SK-N-SH (cell line): Measurements from ENCODE around the gene CDH23. TPM values are rescaled to one million over a fixed set of nuclear protein-coding genes. Genes with fewer than 3 reads are reported as not detected.
A peak's percentile ranks its signal among the peaks of the same experiment; 100 is the strongest.

ENCODE experiments used
- CTCF ChIA-PET: fragments of 300-600, 350-600 bp; formaldehyde crosslinking; extraction: SDS; loops from one replicate; lab custom pipeline; 2021; lab: Yijun Ruan, JAX
- POLR2A ChIA-PET: fragments of 350-600 bp; sonication (Branson Sonifier 250); formaldehyde crosslinking; extraction: SDS; loops from one replicate; lab custom pipeline; 2020; ENCODE audit warnings: antibody characterized with exemption, inconsistent platforms; lab: Yijun Ruan, JAX
- DNase-seq: peaks from one replicate; pipeline ENCODE4 v3.0.0; 2012
- H2AFZ ChIP-seq: fragments of 200-600 bp; sonication (generic); 2 replicates; pipeline ENCODE4 v1.8.1; 2016; ENCODE audit warnings: antibody characterized with exemption, mild to moderate bottlenecking, low read depth
- H3F3A ChIP-seq: fragments of 200-600 bp; sonication (generic); replicated peaks from 2 replicates; pipeline ENCODE3; 2016; ENCODE audit warnings: antibody characterized with exemption, mild to moderate bottlenecking; ENCODE audit not compliant: insufficient read depth
- H3K27ac ChIP-seq, 2 experiments: fragments of 200-500 bp in 1 of 2; fragments of 200-600 bp in 1 of 2; sonication (Bioruptor generic) in 1 of 2; sonication (generic), shearing (Covaris generic) in 1 of 2; 2 replicates each; pipeline versions ENCODE4 v1.5.1 to v1.6.1; 2014 to 2016; ENCODE audit warnings: low read depth in 2 of 2, inconsistent platforms in 1 of 2, low read length in 1 of 2, mild to moderate bottlenecking in 1 of 2, mixed read lengths in 1 of 2
- H3K27me3 ChIP-seq: fragments of 200-600 bp; sonication (generic), shearing (Covaris generic); 2 replicates; pipeline ENCODE4 v1.6.1; 2016; ENCODE audit warnings: mixed run types; ENCODE audit not compliant: insufficient read depth
- H3K36me3 ChIP-seq, 2 experiments: fragments of 200-500 bp in 1 of 2; fragments of 200-600 bp in 1 of 2; sonication (Bioruptor generic) in 1 of 2; sonication (generic) in 1 of 2; replicated peaks in 1 of 2; 2 replicates each; pipeline versions ENCODE3 to v1.5.1; 2014 to 2016; ENCODE audit warnings: low read length in 1 of 2, mild to moderate bottlenecking in 1 of 2; ENCODE audit not compliant: insufficient read depth in 2 of 2, control insufficient read depth in 1 of 2
- H3K4me1 ChIP-seq, 2 experiments: fragments of 200-500 bp in 1 of 2; fragments of 200-600 bp in 1 of 2; sonication (Bioruptor generic) in 1 of 2; sonication (generic), shearing (Covaris generic) in 1 of 2; 2 replicates each; pipeline versions ENCODE4 v1.5.1 to v1.6.1; 2014 to 2016; ENCODE audit warnings: low read depth in 1 of 2, low read length in 1 of 2, mixed run types in 1 of 2; ENCODE audit not compliant: insufficient read depth in 2 of 2, control insufficient read depth in 1 of 2
- H3K4me2 ChIP-seq: fragments of 200-600 bp; sonication (generic), shearing (Covaris generic); 2 replicates; pipeline ENCODE4 v1.6.1; 2017; ENCODE audit warnings: mixed run types
- H3K4me3 ChIP-seq, 2 experiments: fragments of 200-500 bp in 1 of 2; fragments of 200-600 bp in 1 of 2; sonication (Bioruptor generic) in 1 of 2; sonication (generic), shearing (Covaris generic) in 1 of 2; 2 replicates each; pipeline versions ENCODE4 v1.5.1 to v1.8.1; 2014 to 2016; ENCODE audit warnings: low read depth in 2 of 2, inconsistent platforms in 1 of 2, low read length in 1 of 2, mild to moderate bottlenecking in 1 of 2, mixed read lengths in 1 of 2, moderate library complexity in 1 of 2
- H3K79me2 ChIP-seq: fragments of 200-600 bp; sonication (generic); 2 replicates; pipeline ENCODE4 v1.8.1; 2017; ENCODE audit warnings: mild to moderate bottlenecking; ENCODE audit not compliant: insufficient read depth
- H3K9ac ChIP-seq: fragments of 200-600 bp; sonication (generic); 2 replicates; pipeline ENCODE4 v1.6.1; 2017; ENCODE audit warnings: mixed run types
- H3K9me2 ChIP-seq: fragments of 200-600 bp; sonication (generic); 2 replicates; pipeline ENCODE4 v1.6.1; 2017; ENCODE audit warnings: mixed run types
- H3K9me3 ChIP-seq: fragments of 200-600 bp; sonication (generic); 2 replicates; pipeline ENCODE4 v1.6.1; 2017; ENCODE audit warnings: mixed run types, mild to moderate bottlenecking, moderate library complexity
- H4K20me1 ChIP-seq: fragments of 200-600 bp; sonication (generic); 2 replicates; pipeline ENCODE4 v1.6.1; 2017; ENCODE audit warnings: mild to moderate bottlenecking, mixed run types; ENCODE audit not compliant: insufficient read depth
- ELF1 ChIP-seq: IDR thresholded peaks from 2 replicates; pipeline ENCODE4 v1.4.0; 2012
- EP300 ChIP-seq, 2 experiments: IDR thresholded peaks; 2 replicates each; pipeline versions ENCODE4 v1.4.0 to v1.6.1; 2012; ENCODE audit warnings: borderline replicate concordance in 1 of 2, low read depth in 1 of 2, low read length in 1 of 2
- GABPA ChIP-seq: IDR thresholded peaks from 2 replicates; pipeline ENCODE4 v1.4.0; 2012; ENCODE audit warnings: low read depth, mild to moderate bottlenecking
- GATA2 ChIP-seq: sonication (generic); formaldehyde crosslinking; IDR thresholded peaks from 2 replicates; pipeline ENCODE4 v1.5.0; 2020; ENCODE audit warnings: mild to moderate bottlenecking, missing genetic modification reagents
- JUND ChIP-seq: IDR thresholded peaks from 2 replicates; pipeline ENCODE4 v1.4.0; 2012
- MXI1 ChIP-seq: IDR thresholded peaks from 2 replicates; pipeline ENCODE4 v1.6.1; 2012; ENCODE audit warnings: mild to moderate bottlenecking, low read depth, low read length, improper control_type of control experiment
- RAD21 ChIP-seq: IDR thresholded peaks from 2 replicates; pipeline ENCODE4 v1.6.1; 2012; ENCODE audit warnings: mild to moderate bottlenecking, low read length
- REST ChIP-seq: IDR thresholded peaks from 2 replicates; pipeline ENCODE4 v1.6.1; 2012; ENCODE audit warnings: mild to moderate bottlenecking, low read depth, low read length, moderate library complexity
- TEAD4 ChIP-seq: IDR thresholded peaks from 2 replicates; pipeline ENCODE4 v1.4.0; 2012; ENCODE audit warnings: mild to moderate bottlenecking, borderline replicate concordance; ENCODE audit not compliant: insufficient read depth
- YY1 ChIP-seq: IDR thresholded peaks from 2 replicates; pipeline ENCODE4 v1.4.0; 2012; ENCODE audit warnings: low read depth, mild to moderate bottlenecking
- WGBS: methylation state at CpG from one replicate; pipeline ENCODE4 v1.1.6; 2017; ENCODE audit warnings: low lambda C conversion rate; 5-methylcytosine and 5-hydroxymethylcytosine counted together
- polyA plus RNA-seq, 3 experiments: library from polyadenylated mRNA; depleted of rRNA; stranded (reverse); fragments of >200 nt; gene quantifications; 2 replicates each; pipeline ENCODE4 v1.2.3, GENCODE V29; 2012
- TF ChIP-seq, protein P1 (sequence below): IDR thresholded peaks from 2 replicates; pipeline ENCODE4; 2012

CDH23 gene
- polyA plus RNA-seq, 1 of the 3 experiments (the other 2 are of a cell fraction), result 0.03 TPM

DNA sequence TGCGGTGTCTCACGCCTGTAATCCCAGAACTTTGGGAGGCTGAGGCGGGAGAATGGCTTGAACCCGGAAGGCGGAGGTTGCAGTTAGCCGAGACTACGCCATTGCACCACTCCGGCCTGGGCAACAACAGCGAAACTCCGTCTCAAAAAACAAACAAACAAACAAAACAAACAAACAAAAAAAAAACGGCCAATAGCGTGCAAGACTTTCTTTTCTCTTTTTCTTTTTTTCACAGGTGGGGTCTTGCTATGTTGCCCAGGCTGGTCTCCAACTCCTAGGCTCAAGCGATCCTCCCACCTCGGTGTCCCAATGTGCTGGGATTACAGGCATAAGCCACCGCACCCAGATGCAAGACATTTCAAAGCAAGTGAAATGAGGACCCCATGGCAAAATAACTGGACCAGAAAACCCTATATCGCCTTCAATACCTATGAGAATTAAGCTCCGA is 452.8 kb downstream of the CDH23 start:
- Histone ChIP-seq H3K9me3 (no peaks in the 10 kb centered on the region), H3K4me3 (peak overlapping the region; percentile 87 to 96), H3K4me1 (peaks cover 18 to 24% of the 10 kb centered on the region in 2 experiments; a peak in 3 of 4 replicates), H3K9ac (peak overlapping the region; percentile 97; the same call in 1 of the 2 replicates), H3K79me2 (peaks cover 65% of the 10 kb centered on the region), H3K27me3 (no peaks in the 10 kb centered on the region), H3K9me2 (no peaks in the 10 kb centered on the region), H3F3A (no peaks in the 10 kb centered on the region), H3K36me3 (peaks cover 0 to 6% of the 10 kb centered on the region in 2 experiments), H4K20me1 (peaks cover 59% of the 10 kb centered on the region), H3K27ac (peak overlapping the region in 1 of 2 experiments; percentile 85; a peak in 1 of 4 replicates), H3K4me2 (peak overlapping the region; percentile 87), H2AFZ (no peak overlapping the region)
- no peak for DNase-seq
- CTCF ChIA-PET, result interaction anchor here (0.9 to 2.3 kb wide), 4 partner anchors 14 to 47 kb away, joined by 3 to 11 read pairs (median 4); no protein-coding TSS in a partner anchor
- POLR2A ChIA-PET, result no interaction called here
- TF ChIP-seq REST, result no peak
- TF ChIP-seq RAD21, result no peak
- TF ChIP-seq GABPA, result no peak
- TF ChIP-seq, protein P1, sequence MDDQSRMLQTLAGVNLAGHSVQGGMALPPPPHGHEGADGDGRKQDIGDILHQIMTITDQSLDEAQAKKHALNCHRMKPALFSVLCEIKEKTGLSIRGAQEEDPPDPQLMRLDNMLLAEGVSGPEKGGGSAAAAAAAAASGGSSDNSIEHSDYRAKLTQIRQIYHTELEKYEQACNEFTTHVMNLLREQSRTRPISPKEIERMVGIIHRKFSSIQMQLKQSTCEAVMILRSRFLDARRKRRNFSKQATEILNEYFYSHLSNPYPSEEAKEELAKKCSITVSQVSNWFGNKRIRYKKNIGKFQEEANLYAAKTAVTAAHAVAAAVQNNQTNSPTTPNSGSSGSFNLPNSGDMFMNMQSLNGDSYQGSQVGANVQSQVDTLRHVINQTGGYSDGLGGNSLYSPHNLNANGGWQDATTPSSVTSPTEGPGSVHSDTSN, result no peak
- TF ChIP-seq MXI1, result no peak
- no peak for TF ChIP-seq GATA2 (CRISPR knock-in tag)
- no peak for TF ChIP-seq ELF1
- TF ChIP-seq TEAD4, result no peak
- TF ChIP-seq JUND, result no peak
- no peak for TF ChIP-seq EP300 (IDR thresholded peaks at IDR 0.05; ENCODE audit: borderline replicate concordance in 1 of 2, low read depth in 1 of 2, low read length in 1 of 2)
- 91% methylated on average over 17 of the region's 17 CpGs for WGBS

- peak overlapping the region; percentile 85 to 97 for H3K27ac ChIP-seq
- no peaks in the 10 kb centered on the region for H3K27me3 ChIP-seq
- H3F3A ChIP-seq, result no peaks in the 10 kb centered on the region
- CTCF ChIA-PET, result interaction anchor here (0.6 to 2.3 kb wide), 8 partner anchors 9 to 46 kb away, joined by 3 to 11 read pairs (median 3); no protein-coding TSS in a partner anchor
- H2AFZ ChIP-seq, result no peak overlapping the region
- POLR2A ChIA-PET, result interaction anchor here (1.4 to 2.4 kb wide), 5 partner anchors 9 to 83 kb away, joined by 3 to 17 read pairs (median 8); no protein-coding TSS in a partner anchor
- H3K9ac ChIP-seq, result peak overlapping the region; percentile 97
- no peak for DNase-seq
- H3K4me1 ChIP-seq, result peaks cover 18 to 24% of the 10 kb centered on the region in 2 experiments; a peak in 3 of 4 replicates
- no peaks in the 10 kb centered on the region for H3K9me3 ChIP-seq
- 10% methylated on average over 13 of the region's 13 CpGs for WGBS
- peak overlapping the region; percentile 87 for H3K4me2 ChIP-seq
- TF ChIP-seq RAD21 (0 out of 2 replicates have a peak, but pooled peaks have one; percentile 3), YY1 (no peak)
- peak overlapping the region; percentile 87 to 96 for H3K4me3 ChIP-seq
- peaks cover 58% of the 10 kb centered on the region for H3K79me2 ChIP-seq
- peaks cover 52% of the 10 kb centered on the region for H4K20me1 ChIP-seq
- peaks cover 0 to 6% of the 10 kb centered on the region in 2 experiments for H3K36me3 ChIP-seq
- H3K9me2 ChIP-seq, result no peaks in the 10 kb centered on the region
Observed at GRCh38 chr10:71850021-71850742, 453.5 kb downstream of the CDH23 start.
